WTC11 (cell line): ENCODE data around the gene SH3BP5. TPM values are rescaled to one million over a fixed set of nuclear protein-coding genes. Genes with fewer than 3 reads are reported as not detected.

Experiments
- ATAC-seq: fragments of 200-7000 bp; cut with Tn5 transposase; 2 replicates; pipeline ENCODE4 v1.10.0; 2021; ENCODE audit warnings: mild to moderate bottlenecking, moderate library complexity
- CTCF ChIA-PET: fragments of 300-600 bp; sonication (Branson Sonifier 250); formaldehyde crosslinking; loops from one replicate; lab custom pipeline; 2021; ENCODE audit warnings: antibody characterized with exemption; lab: Charles Lee
- POLR2A ChIA-PET: fragments of 350-600 bp; sonication (Branson Sonifier 250); formaldehyde crosslinking; loops from one replicate; lab custom pipeline; 2021; ENCODE audit warnings: antibody characterized with exemption; lab: Charles Lee
- DNase-seq: peaks from one replicate; pipeline ENCODE4 v3.0.0; 2021; ENCODE audit warnings: low spot score
- H3K27ac Mint-ChIP-seq: 2 replicates; pipeline ENCODE4 v1.8.0; 2021; ENCODE audit warnings: mixed read lengths
- H3K27me3 Mint-ChIP-seq: 2 replicates; pipeline ENCODE4 v1.8.0; 2021; ENCODE audit warnings: low read depth, mild to moderate bottlenecking, moderate library complexity, mixed read lengths
- H3K36me3 Mint-ChIP-seq: 2 replicates; pipeline ENCODE4 v1.8.0; 2021; ENCODE audit warnings: mixed read lengths
- H3K4me1 Mint-ChIP-seq: 2 replicates; pipeline ENCODE4 v1.8.0; 2022; ENCODE audit warnings: mixed read lengths
- H3K4me3 Mint-ChIP-seq: 2 replicates; pipeline ENCODE4 v1.8.0; 2021; ENCODE audit warnings: mild to moderate bottlenecking, moderate library complexity, mixed read lengths
- H3K9me3 Mint-ChIP-seq: 2 replicates; pipeline ENCODE4 v1.8.0; 2021; ENCODE audit warnings: mixed read lengths
- AR ChIP-seq: fragments of 250-450 bp; sonication (Bioruptor Pico); IDR thresholded peaks from 2 replicates; pipeline ENCODE4 v1.9.0; 2021; ENCODE audit warnings: mild to moderate bottlenecking
- ATF1 ChIP-seq: sonication (generic); formaldehyde crosslinking; IDR thresholded peaks from 2 replicates; pipeline ENCODE4 v1.8.1; 2023; ENCODE audit warnings: mild to moderate bottlenecking, moderate library complexity, missing genetic modification reagents
- ATF3 ChIP-seq: sonication (generic); formaldehyde crosslinking; conservative IDR thresholded peaks from 2 replicates; pipeline ENCODE4 v1.8.1; 2022; ENCODE audit warnings: mild to moderate bottlenecking, missing genetic modification reagents
- CDX4 ChIP-seq: fragments of 250-450 bp; sonication (Bioruptor Pico); IDR thresholded peaks from 2 replicates; pipeline ENCODE4 v1.9.0; 2021; ENCODE audit warnings: moderate library complexity, mild to moderate bottlenecking, inconsistent platforms, borderline replicate concordance
- E2F4 ChIP-seq: sonication (generic); formaldehyde crosslinking; IDR thresholded peaks from 2 replicates; pipeline ENCODE4 v1.8.1; 2022; ENCODE audit warnings: low read depth, mild to moderate bottlenecking, moderate library complexity, missing genetic modification reagents, borderline replicate concordance
- FOXP1 ChIP-seq: sonication (generic); formaldehyde crosslinking; IDR thresholded peaks from 2 replicates; pipeline ENCODE4 v1.8.0; 2022; ENCODE audit warnings: missing genetic modification reagents, mild to moderate bottlenecking, moderate library complexity, borderline replicate concordance
- FOXP4 ChIP-seq: sonication (generic); formaldehyde crosslinking; IDR thresholded peaks from 2 replicates; pipeline ENCODE4 v1.8.0; 2022; ENCODE audit warnings: mild to moderate bottlenecking, missing genetic modification reagents
- HMGXB4 ChIP-seq: sonication (generic); formaldehyde crosslinking; IDR thresholded peaks from 2 replicates; pipeline ENCODE4 v1.8.1; 2023; ENCODE audit warnings: mild to moderate bottlenecking, moderate library complexity, missing genetic modification reagents
- IRF2 ChIP-seq: sonication (generic); formaldehyde crosslinking; IDR thresholded peaks from 2 replicates; pipeline ENCODE4 v1.8.0; 2022; ENCODE audit warnings: low read depth, missing genetic modification reagents, borderline replicate concordance
- JAZF1 ChIP-seq: fragments of 250-450 bp; sonication (Bioruptor Pico); IDR thresholded peaks from 2 replicates; pipeline ENCODE4 v1.9.0; 2021; ENCODE audit warnings: moderate library complexity, mild to moderate bottlenecking, inconsistent platforms
- JUN ChIP-seq: sonication (generic); formaldehyde crosslinking; IDR thresholded peaks from 2 replicates; pipeline ENCODE4 v1.8.0; 2023; ENCODE audit warnings: mild to moderate bottlenecking, missing genetic modification reagents
- KAT7 ChIP-seq: sonication (generic); formaldehyde crosslinking; IDR thresholded peaks from 2 replicates; pipeline ENCODE4 v1.8.1; 2023; ENCODE audit warnings: missing genetic modification reagents, mild to moderate bottlenecking, borderline replicate concordance
- MAX ChIP-seq: sonication (generic); formaldehyde crosslinking; IDR thresholded peaks from 2 replicates; pipeline ENCODE4 v1.8.0; 2022; ENCODE audit warnings: mild to moderate bottlenecking, missing genetic modification reagents
- NFE2L1 ChIP-seq: sonication (generic); formaldehyde crosslinking; IDR thresholded peaks from 2 replicates; pipeline ENCODE4 v1.8.1; 2023; ENCODE audit warnings: missing genetic modification reagents
- NR2C2 ChIP-seq: sonication (generic); formaldehyde crosslinking; IDR thresholded peaks from 2 replicates; pipeline ENCODE4 v1.8.0; 2022; ENCODE audit warnings: mild to moderate bottlenecking, missing genetic modification reagents
- TP53 ChIP-seq: sonication (generic); formaldehyde crosslinking; IDR thresholded peaks from 2 replicates; pipeline ENCODE4 v1.8.1; 2023; ENCODE audit warnings: mild to moderate bottlenecking, missing genetic modification reagents
- ZNF219 ChIP-seq: sonication (generic); formaldehyde crosslinking; IDR thresholded peaks from 2 replicates; pipeline ENCODE4 v1.8.0; 2023; ENCODE audit warnings: missing genetic modification reagents, mild to moderate bottlenecking, borderline replicate concordance
- ZNF317 ChIP-seq: sonication (generic); formaldehyde crosslinking; IDR thresholded peaks from 2 replicates; pipeline ENCODE4 v1.8.1; 2023; ENCODE audit warnings: low read depth, mild to moderate bottlenecking, moderate library complexity, missing genetic modification reagents, borderline replicate concordance
- ZSCAN18 ChIP-seq: fragments of 250-450 bp; sonication (Bioruptor Pico); IDR thresholded peaks from 2 replicates; pipeline ENCODE4 v2.1.2; 2022; ENCODE audit warnings: mild to moderate bottlenecking, moderate library complexity
- total RNA-seq: library from RNA; stranded (reverse); gene quantifications from 3 replicates; pipeline ENCODE4 v1.2.3, GENCODE V29; 2021

SH3BP5 gene
- total RNA-seq, 1 experiment from 2014 or later: 7.2 TPM

- no peaks in the 10 kb centered on the region for H3K9me3 Mint-ChIP-seq
- no peaks in the 10 kb centered on the region for H3K27me3 Mint-ChIP-seq
- H3K4me1 Mint-ChIP-seq: peaks cover 24% of the 10 kb centered on the region
- H3K36me3 Mint-ChIP-seq: no peaks in the 10 kb centered on the region
- DNase-seq (no peak), ATAC-seq (no peak)
- no peak for TF ChIP-seq KAT7 (CRISPR knock-in tag)
- no peak for TF ChIP-seq MAX (CRISPR knock-in tag)
- TF ChIP-seq HMGXB4 (CRISPR knock-in tag): no peak
- no peak for TF ChIP-seq IRF2 (CRISPR knock-in tag)
- TF ChIP-seq ZNF317: no peak
- no peak for TF ChIP-seq AR
- no peak for TF ChIP-seq E2F4 (CRISPR knock-in tag)
- TF ChIP-seq FOXP1 (CRISPR knock-in tag): no peak
- no peak for TF ChIP-seq JAZF1
- ChIA-PET POLR2A (no interaction called here), CTCF (interaction anchor here (0.7 kb wide), 1 partner anchor 21 kb away, joined by 3 read pairs; no protein-coding TSS in a partner anchor)
- H3K27ac Mint-ChIP-seq: no peak overlapping the region
- H3K4me3 Mint-ChIP-seq: no peak overlapping the region
Observed at GRCh38 chr3:15321349-15321748, 11.0 kb downstream of the SH3BP5 start.

- ATAC-seq: no peak
- Mint-ChIP-seq H3K27ac (no peak overlapping the region), H3K27me3 (no peaks in the 10 kb centered on the region), H3K4me1 (peaks cover 12% of the 10 kb centered on the region), H3K9me3 (no peaks in the 10 kb centered on the region), H3K4me3 (no peak overlapping the region), H3K36me3 (no peaks in the 10 kb centered on the region)
- ChIA-PET CTCF (no interaction called here), POLR2A (no interaction called here)
- no peak for TF ChIP-seq FOXP1 (CRISPR knock-in tag)
- no peak for TF ChIP-seq ZSCAN18 (CRISPR knock-in tag)
- TF ChIP-seq NFE2L1 (CRISPR knock-in tag): no peak
- TF ChIP-seq, all 79 proteins: peak for 0
- DNase-seq: no peak
Observed at GRCh38 chr3:15319575-15319974, 12.8 kb downstream of the SH3BP5 start.

- Mint-ChIP-seq H3K27ac (no peak overlapping the region), H3K27me3 (no peaks in the 10 kb centered on the region), H3K4me1 (peaks cover 11% of the 10 kb centered on the region)
- CTCF ChIA-PET: no interaction called here
- no peak for TF ChIP-seq CDX4 (CRISPR knock-in tag)
- no peak for TF ChIP-seq ATF1 (CRISPR knock-in tag)
- no peak for TF ChIP-seq NR2C2 (CRISPR knock-in tag)
- TF ChIP-seq FOXP4: no peak
- no peak for TF ChIP-seq ZNF219
- TF ChIP-seq MAX (CRISPR knock-in tag): no peak
- no peak for TF ChIP-seq E2F4 (CRISPR knock-in tag)
- TF ChIP-seq JUN: no peak
- no peak for TF ChIP-seq ATF3 (CRISPR knock-in tag)
- TF ChIP-seq TP53: no peak
- TF ChIP-seq, all 79 proteins: peak for 0
- POLR2A ChIA-PET: no interaction called here
- Mint-ChIP-seq H3K9me3 (no peaks in the 10 kb centered on the region), H3K36me3 (no peaks in the 10 kb centered on the region), H3K4me3 (no peak overlapping the region)
- DNase-seq (no peak), ATAC-seq (no peak)
Observed at GRCh38 chr3:15319136-15319535, 13.2 kb downstream of the SH3BP5 start.
